KMS-11 (cell line): Measurements from ENCODE around the gene PPP1R13B.

Source experiments
- H2AFZ ChIP-seq: fragments of 200-600 bp; sonication (generic); 2 replicates; pipeline ENCODE4 v1.6.1; 2016; ENCODE audit warnings: antibody characterized with exemption, mixed run types, low read depth
- H3K27ac ChIP-seq: fragments of 200-600 bp; sonication (generic); 2 replicates; pipeline ENCODE4 v1.6.1; 2016; ENCODE audit warnings: mild to moderate bottlenecking, mixed run types
- H3K27me3 ChIP-seq: fragments of 200-600 bp; sonication (generic); 2 replicates; pipeline ENCODE4 v1.6.1; 2017; ENCODE audit warnings: mild to moderate bottlenecking, low read depth, mixed run types, moderate library complexity; ENCODE audit not compliant: insufficient read depth
- H3K36me3 ChIP-seq: fragments of 200-600 bp; sonication (generic); 2 replicates; pipeline ENCODE4 v1.6.1; 2017; ENCODE audit warnings: mild to moderate bottlenecking, mixed run types; ENCODE audit not compliant: insufficient read depth
- H3K4me1 ChIP-seq: fragments of 200-600 bp; sonication (generic); 2 replicates; pipeline ENCODE4 v1.6.1; 2016; ENCODE audit warnings: mild to moderate bottlenecking, low read depth, mixed run types; ENCODE audit not compliant: poor library complexity, severe bottlenecking
- H3K4me2 ChIP-seq: fragments of 200-600 bp; sonication (generic); 2 replicates; pipeline ENCODE4 v1.7.0; 2016; ENCODE audit warnings: mild to moderate bottlenecking, mixed run types
- H3K4me3 ChIP-seq: fragments of 200-600 bp; sonication (generic); IDR thresholded peaks from 2 replicates; pipeline ENCODE4 v1.6.1; 2017; ENCODE audit warnings: low read depth, low read length, mixed read lengths; ENCODE audit not compliant: insufficient read depth
- H3K79me2 ChIP-seq: fragments of 200-600 bp; sonication (generic); 2 replicates; pipeline ENCODE4 v1.6.1; 2016; ENCODE audit warnings: low read depth, mixed run types; ENCODE audit not compliant: insufficient read depth
- H3K9ac ChIP-seq: fragments of 200-600 bp; sonication (generic); 2 replicates; pipeline ENCODE4 v1.6.1; 2016; ENCODE audit warnings: mild to moderate bottlenecking, mixed run types
- H4K20me1 ChIP-seq: fragments of 200-600 bp; sonication (generic); 2 replicates; pipeline ENCODE4 v1.6.1; 2016; ENCODE audit warnings: mild to moderate bottlenecking, mixed run types; ENCODE audit not compliant: insufficient read depth
- TF ChIP-seq, protein P1 (sequence below): fragments of 200-600 bp; sonication (generic); conservative IDR thresholded peaks from 2 replicates; pipeline ENCODE4 v1.6.1; 2017; ENCODE audit warnings: low read depth, mild to moderate bottlenecking, antibody characterized with exemption, low read length, moderate library complexity, mixed read lengths

PPP1R13B gene

DNA sequence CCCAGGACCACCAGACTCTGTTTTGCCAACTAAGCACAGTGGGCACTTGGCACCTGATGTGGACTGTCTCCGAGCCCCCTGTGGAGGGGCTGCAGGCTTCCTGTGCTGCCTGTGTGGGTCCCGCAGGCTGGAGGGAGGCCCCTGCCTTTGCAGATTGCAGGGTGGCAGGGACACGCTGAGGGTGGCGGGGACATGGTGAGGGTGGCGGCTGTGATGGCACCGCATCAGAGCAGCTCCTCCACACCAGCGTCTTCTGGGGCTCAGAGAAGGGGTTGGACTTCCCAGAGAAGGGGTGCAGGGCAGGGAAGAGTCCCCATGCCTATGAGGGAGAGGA lies 123.7 kb downstream of the PPP1R13B start:
- Histone ChIP-seq H3K4me2 (no peak overlapping the region), H3K36me3 (no peaks in the 10 kb centered on the region), H2AFZ (no peak overlapping the region), H3K4me3 (no peak overlapping the region), H3K4me1 (no peaks in the 10 kb centered on the region), H3K9ac (no peak overlapping the region), H4K20me1 (no peaks in the 10 kb centered on the region), H3K27ac (no peak overlapping the region), H3K79me2 (no peaks in the 10 kb centered on the region), H3K27me3 (no peaks in the 10 kb centered on the region)
- TF ChIP-seq, protein P1, sequence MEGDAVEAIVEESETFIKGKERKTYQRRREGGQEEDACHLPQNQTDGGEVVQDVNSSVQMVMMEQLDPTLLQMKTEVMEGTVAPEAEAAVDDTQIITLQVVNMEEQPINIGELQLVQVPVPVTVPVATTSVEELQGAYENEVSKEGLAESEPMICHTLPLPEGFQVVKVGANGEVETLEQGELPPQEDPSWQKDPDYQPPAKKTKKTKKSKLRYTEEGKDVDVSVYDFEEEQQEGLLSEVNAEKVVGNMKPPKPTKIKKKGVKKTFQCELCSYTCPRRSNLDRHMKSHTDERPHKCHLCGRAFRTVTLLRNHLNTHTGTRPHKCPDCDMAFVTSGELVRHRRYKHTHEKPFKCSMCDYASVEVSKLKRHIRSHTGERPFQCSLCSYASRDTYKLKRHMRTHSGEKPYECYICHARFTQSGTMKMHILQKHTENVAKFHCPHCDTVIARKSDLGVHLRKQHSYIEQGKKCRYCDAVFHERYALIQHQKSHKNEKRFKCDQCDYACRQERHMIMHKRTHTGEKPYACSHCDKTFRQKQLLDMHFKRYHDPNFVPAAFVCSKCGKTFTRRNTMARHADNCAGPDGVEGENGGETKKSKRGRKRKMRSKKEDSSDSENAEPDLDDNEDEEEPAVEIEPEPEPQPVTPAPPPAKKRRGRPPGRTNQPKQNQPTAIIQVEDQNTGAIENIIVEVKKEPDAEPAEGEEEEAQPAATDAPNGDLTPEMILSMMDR: no peak

GRCh38 chr14:103721334-103722120 lies 125.8 kb downstream of the PPP1R13B start:
- no peaks in the 10 kb centered on the region for H3K4me1 ChIP-seq
- TF ChIP-seq, protein P1: no peak
- H3K4me3 ChIP-seq: no peak overlapping the region
- H3K4me2 ChIP-seq: no peak overlapping the region
- no peak overlapping the region for H2AFZ ChIP-seq
- no peak overlapping the region for H3K9ac ChIP-seq
- no peak overlapping the region for H3K27ac ChIP-seq
- H3K36me3 ChIP-seq: no peaks in the 10 kb centered on the region
- H3K79me2 ChIP-seq: no peaks in the 10 kb centered on the region
- H4K20me1 ChIP-seq: no peaks in the 10 kb centered on the region
- H3K27me3 ChIP-seq: no peaks in the 10 kb centered on the region

DNA sequence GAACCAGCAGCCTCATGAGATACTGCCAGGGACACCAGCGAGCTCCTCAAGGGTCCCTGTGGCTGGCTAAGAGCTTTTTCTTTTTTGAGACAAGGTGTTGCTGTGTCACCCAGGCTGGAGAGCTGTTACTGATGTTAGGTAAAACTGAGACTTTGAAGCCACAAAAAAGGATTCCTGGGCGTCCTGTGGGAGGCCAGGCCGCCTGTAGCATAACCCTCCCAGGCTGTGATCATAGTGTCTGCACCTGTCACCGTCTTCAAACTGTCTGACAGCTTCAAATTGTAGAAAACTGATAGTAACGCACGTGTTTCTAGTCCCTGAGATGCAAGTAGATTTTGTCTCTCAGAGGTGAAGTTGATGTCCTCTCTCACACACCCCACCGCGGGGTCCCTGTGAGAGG lies 127.6 kb downstream of the PPP1R13B start:
- H3K27ac ChIP-seq: no peak overlapping the region
- no peaks in the 10 kb centered on the region for H3K36me3 ChIP-seq
- no peak overlapping the region for H2AFZ ChIP-seq
- H4K20me1 ChIP-seq: no peaks in the 10 kb centered on the region
- H3K4me3 ChIP-seq: no peak overlapping the region
- H3K27me3 ChIP-seq: no peaks in the 10 kb centered on the region
- TF ChIP-seq, protein P1: no peak
- H3K9ac ChIP-seq: no peak overlapping the region
- H3K4me1 ChIP-seq: no peaks in the 10 kb centered on the region
- H3K79me2 ChIP-seq: peaks cover under 1% of the 10 kb centered on the region; the same call in 1 of the 2 replicates
- H3K4me2 ChIP-seq: no peak overlapping the region

GRCh38 chr14:103718572-103718971 lies 128.8 kb downstream of the PPP1R13B start:
- Histone ChIP-seq H3K9ac (no peak overlapping the region), H3K79me2 (peaks cover 13% of the 10 kb centered on the region; the same call in 1 of the 2 replicates), H3K4me1 (no peaks in the 10 kb centered on the region), H3K4me3 (no peak overlapping the region), H3K27me3 (no peaks in the 10 kb centered on the region), H3K36me3 (no peaks in the 10 kb centered on the region), H2AFZ (no peak overlapping the region), H4K20me1 (no peaks in the 10 kb centered on the region), H3K27ac (no peak overlapping the region), H3K4me2 (no peak overlapping the region)
- TF ChIP-seq, protein P1: no peak
